ENCODE data around the gene CD274. TPM values are rescaled to one million over a fixed set of nuclear protein-coding genes. Genes with fewer than 3 reads are reported as not detected.
"Not testable (repeated sequence)": the region's sequence is repeated elsewhere in the genome, so short reads cannot be mapped to it uniquely, and the experiment has no call there.

The CD274 gene
- total and polyA plus RNA-seq, 5 donors from 2014 or later, result 0.72 to 7.0 (median 1.6) TPM

- Mint-ChIP-seq H3K4me3 (peak overlapping the region in 2 of 4 donors; percentile 14 to 43), H3K27me3 (peaks cover 5% of the 10 kb centered on the region), H3K4me1 (peaks cover 5 to 19% (median 12%) of the 10 kb centered on the region in 4 donors), H3K36me3 (no peaks in the 10 kb centered on the region), H3K9me3 (peaks cover 0 to 4% (median 0%) of the 10 kb centered on the region in 7 donors), H3K27ac (peak overlapping the region; percentile 30 to 88 (median 79))
- H3K4me1 ChIP-seq (ENCODE audit: control insufficient read depth, insufficient read depth, low read length, poor library complexity, severe bottlenecking), result peaks cover 7% of the 10 kb centered on the region
- H3K36me3 ChIP-seq (ENCODE audit: control insufficient read depth, insufficient read depth, low read length), result no peaks in the 10 kb centered on the region
- DNase-seq, result peak in 1 of 3 donors; percentile 65
- no peak overlapping the region for H3K27ac ChIP-seq (ENCODE audit: insufficient read depth, low read length, poor library complexity, severe bottlenecking)
- H3K27me3 ChIP-seq (ENCODE audit: control insufficient read depth, insufficient read depth, low read length), result no peaks in the 10 kb centered on the region
- H3K4me3 ChIP-seq (ENCODE audit: low read depth, low read length), result peak overlapping the region; percentile 28
- peak; percentile 34 to 40 for ATAC-seq (ENCODE audit: low read depth in 2 of 2)
- H3K9me3 ChIP-seq (ENCODE audit: control insufficient read depth in 2 of 2, low read length in 2 of 2), result no peaks in the 10 kb centered on the region
These were observed 43.6 kb downstream of the CD274 start for GRCh38 chr9:5493679-5494511.

DNA sequence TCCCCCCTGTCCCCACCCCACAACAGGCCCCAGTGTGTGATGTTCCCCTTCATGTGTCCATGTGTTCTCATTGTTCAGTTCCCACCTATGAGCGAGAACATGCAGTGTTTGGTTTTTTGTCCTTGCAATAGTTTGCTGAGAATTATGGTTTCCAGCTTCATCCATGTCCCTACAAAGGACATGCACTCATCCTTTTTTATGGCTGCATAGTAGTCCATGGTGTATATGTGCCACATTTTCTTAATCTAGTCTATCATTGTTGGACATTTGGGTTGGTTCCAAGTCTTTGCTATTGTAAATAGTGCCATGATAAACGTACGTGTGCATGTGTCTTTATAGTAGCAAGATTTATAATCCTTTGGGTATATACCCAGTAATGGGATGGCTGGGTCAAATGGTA lies 44.4 kb downstream of the CD274 start:
- not testable (repeated sequence) for H3K4me1 ChIP-seq (ENCODE audit: control insufficient read depth, insufficient read depth, low read length, poor library complexity, severe bottlenecking); H3K4me3 ChIP-seq (ENCODE audit: low read depth, low read length); DNase-seq; H3K27ac Mint-ChIP-seq; H3K27me3 Mint-ChIP-seq; H3K36me3 ChIP-seq (ENCODE audit: control insufficient read depth, insufficient read depth, low read length); H3K4me3 Mint-ChIP-seq; H3K27ac ChIP-seq (ENCODE audit: insufficient read depth, low read length, poor library complexity, severe bottlenecking); H3K27me3 ChIP-seq (ENCODE audit: control insufficient read depth, insufficient read depth, low read length); H3K9me3 ChIP-seq (ENCODE audit: control insufficient read depth in 2 of 2, low read length in 2 of 2); H3K36me3 Mint-ChIP-seq; H3K9me3 Mint-ChIP-seq; ATAC-seq (ENCODE audit: low read depth in 2 of 2)
- peaks cover 5 to 19% (median 12%) of the 10 kb centered on the region in 4 donors for H3K4me1 Mint-ChIP-seq

- Histone ChIP-seq H3K9me3 (ENCODE audit: control insufficient read depth in 2 of 2, low read length in 2 of 2) (no peaks in the 10 kb centered on the region), H3K36me3 (ENCODE audit: control insufficient read depth, insufficient read depth, low read length) (no peaks in the 10 kb centered on the region), H3K4me3 (ENCODE audit: low read depth, low read length) (no peak overlapping the region), H3K27ac (ENCODE audit: insufficient read depth, low read length, poor library complexity, severe bottlenecking) (no peak overlapping the region), H3K4me1 (ENCODE audit: control insufficient read depth, insufficient read depth, low read length, poor library complexity, severe bottlenecking) (peaks cover under 1% of the 10 kb centered on the region), H3K27me3 (ENCODE audit: control insufficient read depth, insufficient read depth, low read length) (no peaks in the 10 kb centered on the region)
- DNase-seq, result no peak
- Mint-ChIP-seq H3K4me1 (peaks cover 1 to 10% (median 4%) of the 10 kb centered on the region in 4 donors), H3K9me3 (peaks cover 0 to 7% (median 3%) of the 10 kb centered on the region in 7 donors), H3K36me3 (no peaks in the 10 kb centered on the region), H3K27ac (no peak overlapping the region), H3K27me3 (peaks cover 8% of the 10 kb centered on the region), H3K4me3 (no peak overlapping the region)
- no peak for ATAC-seq (ENCODE audit: low read depth in 2 of 2)
These were observed 48.8 kb downstream of the CD274 start for GRCh38 chr9:5499157-5499556.

DNA sequence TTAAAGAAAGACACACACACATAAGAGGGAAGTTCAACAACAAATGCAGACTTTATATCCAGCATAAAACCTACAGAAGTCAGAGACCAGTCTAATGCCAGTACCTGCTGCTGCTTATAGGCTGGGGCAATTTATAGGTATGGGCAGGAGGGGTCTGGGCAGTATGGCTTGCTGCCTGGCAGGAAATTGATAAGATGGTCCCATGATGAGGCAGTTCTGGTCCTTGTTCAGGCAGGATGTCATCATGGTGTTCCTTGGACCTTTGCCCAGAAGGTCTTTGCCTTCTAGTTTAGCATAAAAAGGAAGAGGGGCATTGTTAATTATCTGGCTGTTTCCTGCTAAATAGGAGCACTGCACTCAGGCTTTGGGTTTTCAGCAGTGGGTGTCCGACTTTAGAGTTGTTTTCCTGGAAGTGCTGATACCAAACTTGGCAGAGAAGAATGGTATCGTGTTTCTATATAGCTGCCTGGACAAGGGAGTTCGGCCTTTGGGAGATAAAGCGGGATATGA lies 49.6 kb downstream of the CD274 start:
- no peak overlapping the region for H3K4me3 Mint-ChIP-seq
- no peaks in the 10 kb centered on the region for H3K36me3 Mint-ChIP-seq
- H3K27me3 Mint-ChIP-seq, result peaks cover 8% of the 10 kb centered on the region
- Histone ChIP-seq H3K27me3 (ENCODE audit: control insufficient read depth, insufficient read depth, low read length) (no peaks in the 10 kb centered on the region), H3K9me3 (ENCODE audit: control insufficient read depth in 2 of 2, low read length in 2 of 2) (no peaks in the 10 kb centered on the region), H3K36me3 (ENCODE audit: control insufficient read depth, insufficient read depth, low read length) (no peaks in the 10 kb centered on the region), H3K4me3 (ENCODE audit: low read depth, low read length) (no peak overlapping the region), H3K4me1 (ENCODE audit: control insufficient read depth, insufficient read depth, low read length, poor library complexity, severe bottlenecking) (no peaks in the 10 kb centered on the region), H3K27ac (ENCODE audit: insufficient read depth, low read length, poor library complexity, severe bottlenecking) (no peak overlapping the region)
- ATAC-seq (ENCODE audit: low read depth in 2 of 2) (no peak), DNase-seq (no peak)
- peaks cover 0 to 13% (median 3%) of the 10 kb centered on the region in 7 donors for H3K9me3 Mint-ChIP-seq
- H3K4me1 Mint-ChIP-seq, result peaks cover 0 to 13% (median 3%) of the 10 kb centered on the region in 4 donors
- H3K27ac Mint-ChIP-seq, result no peak overlapping the region

GRCh38 chr9:5500441-5501235 lies 50.3 kb downstream of the CD274 start:
- no peak for DNase-seq
- H3K4me1 Mint-ChIP-seq, result peaks cover 0 to 15% (median 5%) of the 10 kb centered on the region in 4 donors
- no peaks in the 10 kb centered on the region for H3K9me3 ChIP-seq (ENCODE audit: control insufficient read depth in 2 of 2, low read length in 2 of 2)
- no peaks in the 10 kb centered on the region for H3K27me3 ChIP-seq (ENCODE audit: control insufficient read depth, insufficient read depth, low read length)
- H3K36me3 Mint-ChIP-seq, result no peaks in the 10 kb centered on the region
- no peak overlapping the region for H3K27ac Mint-ChIP-seq
- H3K4me3 ChIP-seq (ENCODE audit: low read depth, low read length), result no peak overlapping the region
- no peak for ATAC-seq (ENCODE audit: low read depth in 2 of 2)
- H3K27ac ChIP-seq (ENCODE audit: insufficient read depth, low read length, poor library complexity, severe bottlenecking), result no peak overlapping the region
- peaks cover 8% of the 10 kb centered on the region for H3K27me3 Mint-ChIP-seq
- no peaks in the 10 kb centered on the region for H3K4me1 ChIP-seq (ENCODE audit: control insufficient read depth, insufficient read depth, low read length, poor library complexity, severe bottlenecking)
- H3K9me3 Mint-ChIP-seq, result peaks cover 0 to 13% (median 3%) of the 10 kb centered on the region in 7 donors
- H3K36me3 ChIP-seq (ENCODE audit: control insufficient read depth, insufficient read depth, low read length), result no peaks in the 10 kb centered on the region
- H3K4me3 Mint-ChIP-seq, result no peak overlapping the region

GRCh38 chr9:5502553-5502952 lies 52.2 kb downstream of the CD274 start:
- Histone ChIP-seq H3K4me3 (ENCODE audit: low read depth, low read length) (no peak overlapping the region), H3K27ac (ENCODE audit: insufficient read depth, low read length, poor library complexity, severe bottlenecking) (no peak overlapping the region), H3K27me3 (ENCODE audit: control insufficient read depth, insufficient read depth, low read length) (no peaks in the 10 kb centered on the region), H3K4me1 (ENCODE audit: control insufficient read depth, insufficient read depth, low read length, poor library complexity, severe bottlenecking) (no peaks in the 10 kb centered on the region), H3K9me3 (ENCODE audit: control insufficient read depth in 2 of 2, low read length in 2 of 2) (no peaks in the 10 kb centered on the region), H3K36me3 (ENCODE audit: control insufficient read depth, insufficient read depth, low read length) (no peaks in the 10 kb centered on the region)
- Mint-ChIP-seq H3K9me3 (peaks cover 0 to 13% (median 3%) of the 10 kb centered on the region in 7 donors), H3K27me3 (peaks cover 4% of the 10 kb centered on the region), H3K36me3 (peaks cover 3% of the 10 kb centered on the region), H3K4me1 (peaks cover 0 to 15% (median 5%) of the 10 kb centered on the region in 4 donors), H3K27ac (no peak overlapping the region), H3K4me3 (no peak overlapping the region)
- no peak for DNase-seq
- ATAC-seq (ENCODE audit: low read depth in 2 of 2), result no peak

- no peaks in the 10 kb centered on the region for H3K27me3 Mint-ChIP-seq
- Histone ChIP-seq H3K36me3 (ENCODE audit: control insufficient read depth, insufficient read depth, low read length) (no peaks in the 10 kb centered on the region), H3K9me3 (ENCODE audit: control insufficient read depth in 2 of 2, low read length in 2 of 2) (no peaks in the 10 kb centered on the region), H3K4me1 (ENCODE audit: control insufficient read depth, insufficient read depth, low read length, poor library complexity, severe bottlenecking) (peaks cover 15% of the 10 kb centered on the region), H3K4me3 (ENCODE audit: low read depth, low read length) (no peak overlapping the region), H3K27me3 (ENCODE audit: control insufficient read depth, insufficient read depth, low read length) (no peaks in the 10 kb centered on the region), H3K27ac (ENCODE audit: insufficient read depth, low read length, poor library complexity, severe bottlenecking) (no peak overlapping the region)
- H3K4me1 Mint-ChIP-seq, result peaks cover 16 to 43% (median 35%) of the 10 kb centered on the region in 4 donors
- peaks cover 0 to 4% (median 1%) of the 10 kb centered on the region in 7 donors for H3K9me3 Mint-ChIP-seq
- H3K4me3 Mint-ChIP-seq, result peak overlapping the region in 2 of 4 donors; percentile 27 to 70
- DNase-seq (no peak), ATAC-seq (ENCODE audit: low read depth in 2 of 2) (no peak)
- peak overlapping the region; percentile 85 to 95 (median 91) for H3K27ac Mint-ChIP-seq
- peaks cover 3% of the 10 kb centered on the region for H3K36me3 Mint-ChIP-seq
These were observed 59.2 kb downstream of the CD274 start for GRCh38 chr9:5509573-5509972.
